ENCODE measurements around the gene RAB15.

DNA sequence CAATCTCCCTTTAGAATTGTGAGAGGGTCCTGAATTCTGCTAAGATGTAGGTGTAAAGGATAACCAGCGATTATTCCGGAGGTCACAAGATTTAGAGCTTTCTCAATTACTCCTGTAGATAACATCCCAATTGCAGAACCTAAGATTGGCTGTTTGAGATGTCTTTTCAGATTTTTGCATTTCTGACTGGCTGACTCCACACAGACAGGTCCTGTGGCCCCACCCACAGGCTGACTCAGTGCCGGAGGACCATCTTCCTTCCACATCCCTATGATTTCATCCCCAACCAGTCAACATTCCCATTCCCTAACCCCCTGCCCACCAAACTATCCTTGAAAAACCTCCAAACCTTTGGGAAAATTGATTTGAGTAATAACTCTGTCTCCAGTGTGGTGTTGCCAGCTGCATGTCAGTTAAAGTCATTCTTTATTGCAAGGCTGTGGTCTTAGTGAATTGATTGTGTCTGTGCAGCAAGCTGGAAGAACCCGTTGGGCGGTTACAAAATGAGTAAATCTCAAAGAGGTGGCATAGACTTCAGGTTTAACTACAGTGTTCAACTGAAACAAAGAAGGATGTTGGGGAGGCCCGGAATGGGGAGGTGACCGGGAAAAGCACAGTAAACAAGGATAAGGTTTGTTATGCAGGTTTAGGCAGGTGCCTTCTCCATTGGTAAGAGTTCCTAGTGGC lies 25.1 kb upstream of the RAB15 start:
- TF ChIP-seq, protein P1, sequence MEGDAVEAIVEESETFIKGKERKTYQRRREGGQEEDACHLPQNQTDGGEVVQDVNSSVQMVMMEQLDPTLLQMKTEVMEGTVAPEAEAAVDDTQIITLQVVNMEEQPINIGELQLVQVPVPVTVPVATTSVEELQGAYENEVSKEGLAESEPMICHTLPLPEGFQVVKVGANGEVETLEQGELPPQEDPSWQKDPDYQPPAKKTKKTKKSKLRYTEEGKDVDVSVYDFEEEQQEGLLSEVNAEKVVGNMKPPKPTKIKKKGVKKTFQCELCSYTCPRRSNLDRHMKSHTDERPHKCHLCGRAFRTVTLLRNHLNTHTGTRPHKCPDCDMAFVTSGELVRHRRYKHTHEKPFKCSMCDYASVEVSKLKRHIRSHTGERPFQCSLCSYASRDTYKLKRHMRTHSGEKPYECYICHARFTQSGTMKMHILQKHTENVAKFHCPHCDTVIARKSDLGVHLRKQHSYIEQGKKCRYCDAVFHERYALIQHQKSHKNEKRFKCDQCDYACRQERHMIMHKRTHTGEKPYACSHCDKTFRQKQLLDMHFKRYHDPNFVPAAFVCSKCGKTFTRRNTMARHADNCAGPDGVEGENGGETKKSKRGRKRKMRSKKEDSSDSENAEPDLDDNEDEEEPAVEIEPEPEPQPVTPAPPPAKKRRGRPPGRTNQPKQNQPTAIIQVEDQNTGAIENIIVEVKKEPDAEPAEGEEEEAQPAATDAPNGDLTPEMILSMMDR (IDR thresholded peaks at IDR 0.05): no peak
- TF ChIP-seq POLR2A (IDR thresholded peaks at IDR 0.05): no peak
